Stimulated activated CD4-positive, alpha-beta T cell treated with anti-CD3 and anti-CD28 coated beads, Interleukin-12 subunit alpha, Interleukin-12 subunit beta, amount 100 ng/mL, for 24 hours (primary cell): ENCODE data around the gene CEP170B.
"Not testable (repeated sequence)": the region's sequence is repeated elsewhere in the genome, so short reads cannot be mapped to it uniquely, and the experiment has no call there.

Experiments used
- DNase-seq, 2 experiments: peaks; one replicate each; pipeline ENCODE4 v3.0.0-alpha.2; 2020; ENCODE audit warnings: low read depth in 2 of 2

CEP170B gene

GRCh38 chr14:104879201-104879982 is 14.3 kb downstream of the CEP170B start:
- DNase-seq = no peak

- no peak for DNase-seq
Observed at GRCh38 chr14:104879983-104880565, 15.0 kb downstream of the CEP170B start.

GRCh38 chr14:104880584-104881210 is 15.6 kb downstream of the CEP170B start:
- no peak for DNase-seq

- DNase-seq = no peak
Observed at GRCh38 chr14:104881369-104881979, 16.4 kb downstream of the CEP170B start.

- no peak for DNase-seq
Observed at GRCh38 chr14:104882325-104882973, 17.4 kb downstream of the CEP170B start.

- DNase-seq = no peak
Observed at GRCh38 chr14:104882991-104883660, 18.1 kb downstream of the CEP170B start.

GRCh38 chr14:104883681-104884361 is 18.8 kb downstream of the CEP170B start:
- no peak for DNase-seq

GRCh38 chr14:104884381-104884780 is 19.3 kb downstream of the CEP170B start:
- not testable (repeated sequence) for DNase-seq

GRCh38 chr14:104885031-104885972 is 20.2 kb downstream of the CEP170B start:
- no peak for DNase-seq

GRCh38 chr14:104885973-104886689 is 21.1 kb downstream of the CEP170B start:
- no peak for DNase-seq

GRCh38 chr14:104886690-104887622 is 21.9 kb downstream of the CEP170B start:
- DNase-seq = no peak

GRCh38 chr14:104887623-104888488 is 22.8 kb downstream of the CEP170B start:
- DNase-seq = no peak

- DNase-seq = no peak
Observed at GRCh38 chr14:104888489-104889374, 23.7 kb downstream of the CEP170B start.

- no peak for DNase-seq
Observed at GRCh38 chr14:104889375-104889757, 24.3 kb downstream of the CEP170B start.

GRCh38 chr14:104890292-104890691 is 25.2 kb downstream of the CEP170B start:
- not testable (repeated sequence) for DNase-seq

GRCh38 chr14:104891121-104891551 is 26.1 kb downstream of the CEP170B start:
- no peak for DNase-seq
